ENCODE results near the gene PPM1D.

The PPM1D gene

GRCh38 chr17:60641126-60641525 lies 41.1 kb downstream of the PPM1D start:
- no peak overlapping the region for H3K4me2 ChIP-seq (ENCODE audit: low read length)
- no peaks in the 10 kb centered on the region for H3K9me3 ChIP-seq (ENCODE audit: insufficient read depth, low read depth, low read length)
- no peak for DNase-seq
- peaks cover 6 to 12% of the 10 kb centered on the region in 2 experiments for H3K36me3 ChIP-seq (ENCODE audit: control insufficient read depth in 1 of 2, insufficient read depth in 2 of 2, low read length in 2 of 2)
- no peak overlapping the region for H4K8ac ChIP-seq (ENCODE audit: low read depth, low read length)
- no CpG with 5 or more reads among the region's 3 CpGs for WGBS (ENCODE audit: extremely low coverage, insufficient coverage, insufficient read length)
- no peak overlapping the region for H2BK12ac ChIP-seq (ENCODE audit: low read length)
- H3K4ac ChIP-seq (ENCODE audit: low read depth, low read length) = no peak overlapping the region
- no peak overlapping the region for H4K12ac ChIP-seq (ENCODE audit: low read depth, low read length)
- no peak overlapping the region for H2BK5ac ChIP-seq (ENCODE audit: low read depth, low read length, poor library complexity)
- no peaks in the 10 kb centered on the region for H3K79me2 ChIP-seq (ENCODE audit: control insufficient read depth, insufficient read depth, low read length, poor library complexity)
- no peak overlapping the region for H2BK120ac ChIP-seq (ENCODE audit: insufficient read depth, low read length, poor library complexity)
- no peaks in the 10 kb centered on the region for H3K27me3 ChIP-seq (ENCODE audit: insufficient read depth, low read length)
- no peaks in the 10 kb centered on the region for H3K79me1 ChIP-seq (ENCODE audit: low read length)
- H3K9ac ChIP-seq (ENCODE audit: low read length) = no peak overlapping the region
- H2AK5ac ChIP-seq (ENCODE audit: low read length) = no peak overlapping the region
- H3K27ac ChIP-seq (ENCODE audit: low read depth, low read length) = no peak overlapping the region
- no peak overlapping the region for H3K14ac ChIP-seq (ENCODE audit: low read length)
- H3K4me1 ChIP-seq (ENCODE audit: control insufficient read depth in 1 of 2, insufficient read depth in 2 of 2, low read length in 2 of 2) = no peaks in the 10 kb centered on the region
- no peak overlapping the region for H3K23ac ChIP-seq (ENCODE audit: low read length)
- H2AFZ ChIP-seq (ENCODE audit: insufficient read depth, low read length, poor library complexity) = no peak overlapping the region
- no peak overlapping the region for H3K4me3 ChIP-seq (ENCODE audit: low read depth, low read length)
- H4K91ac ChIP-seq (ENCODE audit: low read depth, low read length) = no peak overlapping the region
- H3K18ac ChIP-seq (ENCODE audit: low read length) = no peak overlapping the region

- Histone ChIP-seq H2BK120ac (ENCODE audit: insufficient read depth, low read length, poor library complexity) (no peak overlapping the region), H3K4me3 (ENCODE audit: low read depth, low read length) (no peak overlapping the region), H3K4me2 (ENCODE audit: low read length) (no peak overlapping the region), H3K36me3 (ENCODE audit: control insufficient read depth in 1 of 2, insufficient read depth in 2 of 2, low read length in 2 of 2) (peaks cover 4 to 9% of the 10 kb centered on the region in 2 experiments), H3K23ac (ENCODE audit: low read length) (no peak overlapping the region), H2AFZ (ENCODE audit: insufficient read depth, low read length, poor library complexity) (no peak overlapping the region), H3K79me2 (ENCODE audit: control insufficient read depth, insufficient read depth, low read length, poor library complexity) (no peaks in the 10 kb centered on the region), H2AK5ac (ENCODE audit: low read length) (no peak overlapping the region), H3K4me1 (ENCODE audit: control insufficient read depth in 1 of 2, insufficient read depth in 2 of 2, low read length in 2 of 2) (no peaks in the 10 kb centered on the region), H3K79me1 (ENCODE audit: low read length) (no peaks in the 10 kb centered on the region), H3K9me3 (ENCODE audit: insufficient read depth, low read depth, low read length) (no peaks in the 10 kb centered on the region), H3K4ac (ENCODE audit: low read depth, low read length) (no peak overlapping the region), H2BK5ac (ENCODE audit: low read depth, low read length, poor library complexity) (no peak overlapping the region), H3K14ac (ENCODE audit: low read length) (no peak overlapping the region), H3K27ac (ENCODE audit: low read depth, low read length) (no peak overlapping the region), H4K8ac (ENCODE audit: low read depth, low read length) (no peak overlapping the region), H3K18ac (ENCODE audit: low read length) (no peak overlapping the region), H3K27me3 (ENCODE audit: insufficient read depth, low read length) (no peaks in the 10 kb centered on the region), H4K91ac (ENCODE audit: low read depth, low read length) (no peak overlapping the region), H4K12ac (ENCODE audit: low read depth, low read length) (no peak overlapping the region), H3K9ac (ENCODE audit: low read length) (no peak overlapping the region), H2BK12ac (ENCODE audit: low read length) (no peak overlapping the region)
- DNase-seq = peak; percentile 54 to 83
- no CpG with 5 or more reads among the region's 1 CpG for WGBS (ENCODE audit: extremely low coverage, insufficient coverage, insufficient read length)
Observed at GRCh38 chr17:60641810-60642220, 41.8 kb downstream of the PPM1D start.

DNA sequence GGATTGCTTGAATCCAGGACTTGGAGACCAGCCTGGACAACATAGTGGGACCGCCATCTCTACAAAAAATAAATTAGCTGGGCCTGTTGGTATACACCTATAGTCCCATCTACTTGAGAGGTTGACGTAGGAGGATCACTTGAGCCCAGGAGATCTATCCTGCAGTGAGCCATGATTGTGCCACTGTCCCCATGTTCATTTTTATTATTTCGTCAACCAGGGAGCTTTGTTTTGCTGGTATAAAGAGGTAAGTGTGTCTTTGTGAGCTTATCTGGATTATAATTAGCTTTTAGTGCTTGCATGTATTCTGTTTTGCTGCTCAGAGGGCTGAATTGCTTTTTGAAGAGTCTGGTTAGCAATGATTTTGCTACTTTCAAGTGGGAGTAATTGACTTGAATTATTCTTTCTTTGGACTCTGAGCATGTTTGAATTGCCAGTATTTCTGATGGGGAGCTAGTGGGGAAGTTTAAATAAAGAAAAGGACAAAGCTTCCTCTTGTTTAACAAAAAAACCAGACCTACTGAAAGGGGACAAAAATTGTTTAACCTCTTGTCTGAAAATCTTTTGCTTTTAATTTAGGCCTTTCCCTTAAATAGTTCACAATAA lies 46.0 kb downstream of the PPM1D start:
- H3K79me1 ChIP-seq (ENCODE audit: low read length) = no peaks in the 10 kb centered on the region
- no peak overlapping the region for H4K12ac ChIP-seq (ENCODE audit: low read depth, low read length)
- H3K4me1 ChIP-seq (ENCODE audit: control insufficient read depth in 1 of 2, insufficient read depth in 2 of 2, low read length in 2 of 2) = no peaks in the 10 kb centered on the region
- DNase-seq = no peak
- H2AK5ac ChIP-seq (ENCODE audit: low read length) = no peak overlapping the region
- peaks cover 8 to 17% of the 10 kb centered on the region in 2 experiments for H3K36me3 ChIP-seq (ENCODE audit: control insufficient read depth in 1 of 2, insufficient read depth in 2 of 2, low read length in 2 of 2)
- no peak overlapping the region for H3K18ac ChIP-seq (ENCODE audit: low read length)
- H3K9ac ChIP-seq (ENCODE audit: low read length) = no peak overlapping the region
- H3K4me3 ChIP-seq (ENCODE audit: low read depth, low read length) = no peak overlapping the region
- no peaks in the 10 kb centered on the region for H3K79me2 ChIP-seq (ENCODE audit: control insufficient read depth, insufficient read depth, low read length, poor library complexity)
- H3K27ac ChIP-seq (ENCODE audit: low read depth, low read length) = no peak overlapping the region
- no peak overlapping the region for H2BK5ac ChIP-seq (ENCODE audit: low read depth, low read length, poor library complexity)
- H3K14ac ChIP-seq (ENCODE audit: low read length) = no peak overlapping the region
- H3K4me2 ChIP-seq (ENCODE audit: low read length) = no peak overlapping the region
- no peak overlapping the region for H2AFZ ChIP-seq (ENCODE audit: insufficient read depth, low read length, poor library complexity)
- H3K23ac ChIP-seq (ENCODE audit: low read length) = no peak overlapping the region
- no peaks in the 10 kb centered on the region for H3K9me3 ChIP-seq (ENCODE audit: insufficient read depth, low read depth, low read length)
- H3K4ac ChIP-seq (ENCODE audit: low read depth, low read length) = no peak overlapping the region
- no peak overlapping the region for H2BK120ac ChIP-seq (ENCODE audit: insufficient read depth, low read length, poor library complexity)
- H4K8ac ChIP-seq (ENCODE audit: low read depth, low read length) = no peak overlapping the region
- no peaks in the 10 kb centered on the region for H3K27me3 ChIP-seq (ENCODE audit: insufficient read depth, low read length)
- H4K91ac ChIP-seq (ENCODE audit: low read depth, low read length) = no peak overlapping the region
- H2BK12ac ChIP-seq (ENCODE audit: low read length) = no peak overlapping the region
- WGBS (ENCODE audit: extremely low coverage, insufficient coverage, insufficient read length) = no CpG with 5 or more reads among the region's 3 CpGs

DNA sequence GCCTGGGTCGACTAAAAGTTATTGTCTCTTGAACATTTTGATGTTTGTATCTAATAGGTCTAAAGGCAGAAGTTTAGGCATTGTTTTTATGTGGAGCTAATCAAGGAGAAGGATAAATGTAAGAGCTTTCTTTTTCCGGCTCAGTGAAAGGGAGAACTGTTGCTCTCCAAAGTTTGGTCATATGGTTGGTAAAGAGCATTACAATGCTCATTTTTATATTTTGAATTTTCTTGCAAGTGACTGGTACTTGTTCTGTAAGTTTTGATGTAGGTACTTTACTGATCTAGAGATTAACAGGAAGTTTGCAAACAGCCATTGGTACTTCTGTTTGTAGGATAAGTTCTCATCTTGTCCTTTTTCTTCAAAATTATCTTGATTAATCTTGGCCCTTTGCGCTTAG lies 46.7 kb downstream of the PPM1D start:
- DNase-seq = no peak
- Histone ChIP-seq H4K8ac (ENCODE audit: low read depth, low read length) (no peak overlapping the region), H3K9me3 (ENCODE audit: insufficient read depth, low read depth, low read length) (no peaks in the 10 kb centered on the region), H3K27ac (ENCODE audit: low read depth, low read length) (no peak overlapping the region), H4K12ac (ENCODE audit: low read depth, low read length) (no peak overlapping the region), H3K4me3 (ENCODE audit: low read depth, low read length) (no peak overlapping the region), H3K4me1 (ENCODE audit: control insufficient read depth in 1 of 2, insufficient read depth in 2 of 2, low read length in 2 of 2) (no peaks in the 10 kb centered on the region), H3K4me2 (ENCODE audit: low read length) (no peak overlapping the region), H3K79me2 (ENCODE audit: control insufficient read depth, insufficient read depth, low read length, poor library complexity) (no peaks in the 10 kb centered on the region), H3K36me3 (ENCODE audit: control insufficient read depth in 1 of 2, insufficient read depth in 2 of 2, low read length in 2 of 2) (peaks cover 9 to 17% of the 10 kb centered on the region in 2 experiments), H2BK12ac (ENCODE audit: low read length) (no peak overlapping the region), H2BK5ac (ENCODE audit: low read depth, low read length, poor library complexity) (no peak overlapping the region), H2AK5ac (ENCODE audit: low read length) (no peak overlapping the region), H3K79me1 (ENCODE audit: low read length) (no peaks in the 10 kb centered on the region), H4K91ac (ENCODE audit: low read depth, low read length) (no peak overlapping the region), H3K27me3 (ENCODE audit: insufficient read depth, low read length) (no peaks in the 10 kb centered on the region), H2AFZ (ENCODE audit: insufficient read depth, low read length, poor library complexity) (no peak overlapping the region), H3K4ac (ENCODE audit: low read depth, low read length) (no peak overlapping the region), H3K14ac (ENCODE audit: low read length) (no peak overlapping the region), H3K23ac (ENCODE audit: low read length) (no peak overlapping the region), H3K18ac (ENCODE audit: low read length) (no peak overlapping the region), H3K9ac (ENCODE audit: low read length) (no peak overlapping the region), H2BK120ac (ENCODE audit: insufficient read depth, low read length, poor library complexity) (no peak overlapping the region)
- no CpG with 5 or more reads among the region's 3 CpGs for WGBS (ENCODE audit: extremely low coverage, insufficient coverage, insufficient read length)

All from trophoblast cell (in vitro differentiated cells and primary cell).